CD4-positive, alpha-beta T cell (primary cell): ENCODE data around the gene GALNT2. TPM values are rescaled to one million over a fixed set of nuclear protein-coding genes. Genes with fewer than 3 reads are reported as not detected.

Experiments used
- ATAC-seq: fragments of 200-7000 bp; cut with Tn5 transposase; one replicate; pipeline ENCODE4 v1.10.0; 2022; ENCODE audit warnings: mild to moderate bottlenecking; ENCODE audit not compliant: poor library complexity
- CTCF ChIA-PET: fragments of 350-600 bp; sonication (Branson Sonifier 250); formaldehyde crosslinking; loops from one replicate; lab custom pipeline; 2021; ENCODE audit warnings: antibody characterized with exemption, inconsistent platforms; lab: Charles Lee
- POLR2A ChIA-PET: fragments of 350-600 bp; sonication (Branson Sonifier 250); formaldehyde crosslinking; loops from one replicate; lab custom pipeline; 2021; ENCODE audit warnings: antibody characterized with exemption, inconsistent platforms; lab: Charles Lee
- DNase-seq, 14 experiments: peaks; one replicate each; pipeline ENCODE4 v3.0.0-alpha.2; 2013 to 2020; ENCODE audit warnings: mixed read lengths in 2 of 14
- H3K27ac ChIP-seq, 2 donors: one replicate each; pipeline versions ENCODE4 v1.5.1 to v1.7.0; 2013; ENCODE audit warnings: low read length in 2 of 2, low read depth in 1 of 2, mild to moderate bottlenecking in 1 of 2
- H3K27me3 ChIP-seq, 2 experiments: 1 replicate in 1 of 2; 2 replicates in 1 of 2; pipeline versions ENCODE4 v1.6.1 to v1.7.0; 2013; ENCODE audit warnings: low read length in 2 of 2, control low read depth in 1 of 2, mild to moderate bottlenecking in 1 of 2, moderate library complexity in 1 of 2; ENCODE audit not compliant: insufficient read depth in 2 of 2, control insufficient read depth in 1 of 2
- H3K36me3 ChIP-seq: one replicate; pipeline ENCODE4 v1.6.1; 2013; ENCODE audit warnings: low read length, control low read depth; ENCODE audit not compliant: insufficient read depth
- H3K4me1 ChIP-seq: one replicate; pipeline ENCODE4 v1.6.1; 2013; ENCODE audit warnings: low read length, control low read depth; ENCODE audit not compliant: insufficient read depth
- H3K4me3 ChIP-seq: one replicate; pipeline ENCODE4 v1.5.1; 2013; ENCODE audit warnings: mild to moderate bottlenecking, low read length, moderate library complexity
- H3K9me3 ChIP-seq, 2 experiments: 1 replicate in 1 of 2; 2 replicates in 1 of 2; pipeline versions ENCODE4 v1.6.1 to v1.7.0; 2013; ENCODE audit warnings: low read length in 2 of 2, mild to moderate bottlenecking in 2 of 2, control low read depth in 1 of 2, moderate library complexity in 1 of 2; ENCODE audit not compliant: control insufficient read depth in 1 of 2, insufficient read depth in 1 of 2
- H3K27ac Mint-ChIP-seq: one replicate; pipeline ENCODE4 v1.8.0; 2020; ENCODE audit warnings: mixed read lengths
- H3K27me3 Mint-ChIP-seq: one replicate; pipeline ENCODE4 v1.8.0; 2021; ENCODE audit warnings: mixed read lengths
- H3K36me3 Mint-ChIP-seq: one replicate; pipeline ENCODE4 v1.8.0; 2021; ENCODE audit warnings: low read depth, mixed read lengths
- H3K4me1 Mint-ChIP-seq: one replicate; pipeline ENCODE4 v1.8.0; 2021; ENCODE audit warnings: low read depth, mixed read lengths
- H3K4me3 Mint-ChIP-seq: one replicate; pipeline ENCODE4 v1.8.0; 2020; ENCODE audit warnings: mild to moderate bottlenecking, mixed read lengths
- H3K9me3 Mint-ChIP-seq: one replicate; pipeline ENCODE4 v1.8.0; 2020; ENCODE audit warnings: mixed read lengths
- intact Hi-C, 2 experiments: fragments of 100-400 bp; cut with DNase I in 1 of 2; cut with micrococcal nuclease in 1 of 2; formaldehyde crosslinking; loops; one replicate each; pipeline versions ENCODE4 v1.15.1 to v1.9.0; 2023 to 2025; cut with DNase I, micrococcal nuclease
- total RNA-seq, 174 experiments: library from RNA in 2 of 174; stranded (reverse) in 2 of 174; gene quantifications; one replicate each; pipeline ENCODE4 v1.2.3 and lab custom pipeline; 2021 to 2026
- TF ChIP-seq, protein P1 (sequence below): fragments of 200-600 bp; IDR thresholded peaks from one replicate; pipeline ENCODE4 v1.8.0; 2022; ENCODE audit warnings: antibody characterized with exemption, mild to moderate bottlenecking

Gene GALNT2
- total RNA-seq, 2 experiments from 2014 or later: 11.0 to 11.4 TPM

DNA sequence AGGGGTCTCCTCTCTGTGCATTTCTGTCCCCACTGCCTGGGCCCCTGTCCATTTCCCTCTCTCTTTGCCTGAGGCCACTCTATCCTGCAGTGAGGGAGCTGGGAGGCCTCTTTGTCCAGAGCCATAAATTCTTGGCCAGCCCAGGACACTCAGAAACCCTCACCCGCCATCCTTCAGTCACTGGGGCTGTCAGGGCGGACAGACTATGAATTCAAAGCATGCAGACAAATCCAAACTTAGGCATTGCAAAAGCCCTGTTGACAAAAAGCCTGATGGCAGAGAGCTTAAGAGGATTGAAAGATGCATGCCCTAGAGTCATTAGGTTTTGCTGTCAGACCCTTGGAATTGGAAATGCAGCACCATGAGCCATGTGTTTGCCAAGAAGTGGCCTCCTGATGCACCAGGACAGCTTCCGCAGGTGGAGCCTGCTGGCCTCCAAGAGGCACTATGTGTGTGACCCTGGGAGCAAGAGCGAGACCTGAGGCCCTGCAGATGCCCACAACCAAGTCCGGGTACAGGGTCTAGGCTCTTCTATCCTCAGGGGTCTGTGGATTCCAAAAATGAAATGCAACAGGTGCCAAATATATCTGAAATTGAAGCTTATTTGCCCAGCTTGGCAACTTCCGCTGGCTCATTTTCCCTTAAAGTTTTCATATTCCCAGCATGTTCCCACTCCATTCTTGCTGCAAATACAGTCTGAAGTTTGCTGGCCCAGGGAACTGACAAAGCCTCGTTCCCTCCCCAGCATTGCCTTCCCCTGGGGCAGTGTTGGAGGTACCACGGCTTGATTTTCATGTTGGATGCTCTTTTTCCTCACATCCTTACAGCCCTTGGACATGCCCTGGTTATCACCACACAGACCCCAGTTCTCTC lies 181.2 kb downstream of the GALNT2 start:
- H3K4me1 ChIP-seq: no peaks in the 10 kb centered on the region
- peaks cover 36% of the 10 kb centered on the region for H3K36me3 ChIP-seq
- no peak overlapping the region for H3K4me3 ChIP-seq
- H3K27ac ChIP-seq: no peak overlapping the region
- ChIA-PET CTCF (no interaction called here), POLR2A (no interaction called here)
- no peaks in the 10 kb centered on the region for H3K9me3 ChIP-seq
- H3K36me3 Mint-ChIP-seq: peaks cover 85% of the 10 kb centered on the region
- ATAC-seq: no peak
- intact Hi-C loops: no loop called here
- no peak overlapping the region for H3K4me3 Mint-ChIP-seq
- TF ChIP-seq, protein P1, sequence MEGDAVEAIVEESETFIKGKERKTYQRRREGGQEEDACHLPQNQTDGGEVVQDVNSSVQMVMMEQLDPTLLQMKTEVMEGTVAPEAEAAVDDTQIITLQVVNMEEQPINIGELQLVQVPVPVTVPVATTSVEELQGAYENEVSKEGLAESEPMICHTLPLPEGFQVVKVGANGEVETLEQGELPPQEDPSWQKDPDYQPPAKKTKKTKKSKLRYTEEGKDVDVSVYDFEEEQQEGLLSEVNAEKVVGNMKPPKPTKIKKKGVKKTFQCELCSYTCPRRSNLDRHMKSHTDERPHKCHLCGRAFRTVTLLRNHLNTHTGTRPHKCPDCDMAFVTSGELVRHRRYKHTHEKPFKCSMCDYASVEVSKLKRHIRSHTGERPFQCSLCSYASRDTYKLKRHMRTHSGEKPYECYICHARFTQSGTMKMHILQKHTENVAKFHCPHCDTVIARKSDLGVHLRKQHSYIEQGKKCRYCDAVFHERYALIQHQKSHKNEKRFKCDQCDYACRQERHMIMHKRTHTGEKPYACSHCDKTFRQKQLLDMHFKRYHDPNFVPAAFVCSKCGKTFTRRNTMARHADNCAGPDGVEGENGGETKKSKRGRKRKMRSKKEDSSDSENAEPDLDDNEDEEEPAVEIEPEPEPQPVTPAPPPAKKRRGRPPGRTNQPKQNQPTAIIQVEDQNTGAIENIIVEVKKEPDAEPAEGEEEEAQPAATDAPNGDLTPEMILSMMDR: no peak
- H3K27me3 ChIP-seq: no peaks in the 10 kb centered on the region
- no peaks in the 10 kb centered on the region for H3K4me1 Mint-ChIP-seq
- H3K27ac Mint-ChIP-seq: no peak overlapping the region
- H3K9me3 Mint-ChIP-seq: no peaks in the 10 kb centered on the region
- H3K27me3 Mint-ChIP-seq: no peaks in the 10 kb centered on the region
- DNase-seq: no peak

DNA sequence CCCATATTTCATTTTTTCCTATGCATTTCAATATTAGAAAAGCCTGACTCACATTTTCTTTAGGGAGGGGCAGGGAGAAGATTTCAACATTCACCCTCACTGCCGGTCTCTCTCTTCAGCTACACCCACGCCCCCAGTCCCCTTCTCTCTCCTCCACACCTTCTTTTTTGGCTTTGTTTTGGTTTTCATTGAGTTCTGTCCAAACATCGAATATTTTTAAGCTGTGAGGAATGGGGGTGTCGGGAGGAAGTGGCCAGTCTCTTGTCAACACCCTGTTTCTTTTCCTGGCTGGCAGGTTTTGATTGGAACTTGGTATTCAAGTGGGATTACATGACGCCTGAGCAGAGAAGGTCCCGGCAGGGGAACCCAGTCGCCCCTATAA lies 181.8 kb downstream of the GALNT2 start:
- ChIA-PET CTCF (no interaction called here), POLR2A (no interaction called here)
- Mint-ChIP-seq H3K4me3 (no peak overlapping the region), H3K9me3 (no peaks in the 10 kb centered on the region), H3K4me1 (no peaks in the 10 kb centered on the region), H3K27me3 (no peaks in the 10 kb centered on the region), H3K36me3 (peaks cover 88% of the 10 kb centered on the region), H3K27ac (no peak overlapping the region)
- Histone ChIP-seq H3K27ac (no peak overlapping the region), H3K36me3 (peaks cover 36% of the 10 kb centered on the region), H3K4me1 (no peaks in the 10 kb centered on the region), H3K9me3 (no peaks in the 10 kb centered on the region), H3K27me3 (no peaks in the 10 kb centered on the region), H3K4me3 (no peak overlapping the region)
- DNase-seq: no peak
- intact Hi-C loops: no loop called here
- no peak for ATAC-seq
- TF ChIP-seq, protein P1: no peak

DNA sequence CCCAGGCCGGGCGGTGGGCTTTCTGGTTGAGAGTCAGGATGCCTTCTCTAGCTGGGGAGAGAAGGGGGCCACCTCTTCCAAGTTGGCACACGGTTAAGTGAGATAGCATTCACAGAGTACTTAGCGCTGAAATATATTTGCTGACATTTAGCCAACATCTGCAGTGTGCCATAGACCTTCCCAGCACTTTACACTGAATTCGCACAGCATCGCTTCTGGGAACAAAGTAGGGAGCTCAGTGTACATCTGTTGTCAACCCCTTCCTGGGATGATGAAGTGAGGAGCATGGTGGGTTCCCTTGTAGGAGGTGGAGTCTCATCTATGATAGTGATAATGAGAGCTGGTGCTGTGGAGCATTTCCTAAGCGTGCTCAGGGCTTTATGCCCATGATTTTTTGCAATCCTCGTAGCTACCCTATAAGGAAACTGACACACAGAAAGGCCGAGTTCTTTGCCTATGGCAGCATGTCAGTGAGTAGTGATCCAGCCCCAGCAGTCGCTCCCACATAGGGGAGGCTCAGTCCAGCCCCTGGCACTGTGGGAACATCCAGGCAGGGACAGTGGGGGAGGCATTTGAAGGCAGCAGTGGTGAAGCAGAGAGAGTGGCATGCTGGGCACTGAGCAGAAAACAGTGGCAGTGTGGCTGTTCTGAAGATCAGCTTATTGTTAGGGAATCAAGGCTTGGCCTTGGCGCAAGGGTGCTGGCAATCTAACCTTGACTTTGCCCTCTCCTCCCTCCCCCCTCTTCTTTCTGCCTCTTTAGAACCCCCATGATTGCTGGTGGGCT lies 182.8 kb downstream of the GALNT2 start:
- Mint-ChIP-seq H3K27me3 (no peaks in the 10 kb centered on the region), H3K9me3 (no peaks in the 10 kb centered on the region), H3K36me3 (peaks cover 88% of the 10 kb centered on the region), H3K27ac (no peak overlapping the region), H3K4me3 (no peak overlapping the region), H3K4me1 (no peaks in the 10 kb centered on the region)
- DNase-seq (no peak), ATAC-seq (no peak)
- intact Hi-C loops: no loop called here
- H3K27ac ChIP-seq: no peak overlapping the region
- peaks cover 39% of the 10 kb centered on the region for H3K36me3 ChIP-seq
- TF ChIP-seq, protein P1: no peak
- no peak overlapping the region for H3K4me3 ChIP-seq
- POLR2A ChIA-PET: no interaction called here
- no peaks in the 10 kb centered on the region for H3K27me3 ChIP-seq
- no peaks in the 10 kb centered on the region for H3K9me3 ChIP-seq
- H3K4me1 ChIP-seq: no peaks in the 10 kb centered on the region
- CTCF ChIA-PET: no interaction called here
